NCI-H1105 treated with DMSO at 0.1 percent for 48 hours (cell line): ENCODE measurements around the gene SLC25A19.

ENCODE experiments used
- DNase-seq: peaks from one replicate; lab custom pipeline; 2025; lab: John Stamatoyannopoulos, UW

Gene SLC25A19

DNA sequence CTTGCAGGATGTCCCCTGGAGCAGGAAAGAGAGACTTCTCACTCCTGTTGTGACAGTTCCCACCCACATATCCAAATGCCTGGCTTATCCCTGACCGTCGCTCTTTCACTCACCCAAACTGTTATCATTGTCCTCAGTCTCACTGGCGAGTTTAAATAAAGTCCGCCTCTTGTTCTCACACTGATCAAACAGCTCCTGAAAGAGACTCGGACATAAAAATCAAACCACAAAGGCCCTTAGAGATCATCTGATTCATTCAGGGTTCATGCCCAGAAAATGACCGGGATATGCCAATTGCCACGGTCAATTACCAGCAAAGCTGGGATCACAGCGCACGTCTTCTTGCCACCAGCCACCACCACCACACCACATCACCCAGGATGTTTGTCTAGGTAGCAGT is 47.7 kb downstream of the SLC25A19 start:
- DNase-seq = no peak

DNA sequence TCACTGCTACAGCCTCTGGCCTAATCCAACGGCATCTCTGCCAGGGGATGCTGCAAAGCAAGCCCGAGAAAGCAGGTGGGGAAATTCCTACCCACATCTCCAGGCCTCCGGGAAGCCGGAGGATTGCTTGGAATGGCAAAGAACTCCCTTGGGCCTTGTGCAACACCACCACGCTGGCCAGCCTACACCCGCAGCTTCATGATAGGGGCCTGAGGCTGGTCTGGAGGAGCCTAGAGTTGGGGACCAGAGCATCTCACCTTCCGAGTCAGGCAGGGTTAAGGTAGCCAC is 48.1 kb downstream of the SLC25A19 start:
- no peak for DNase-seq

DNA sequence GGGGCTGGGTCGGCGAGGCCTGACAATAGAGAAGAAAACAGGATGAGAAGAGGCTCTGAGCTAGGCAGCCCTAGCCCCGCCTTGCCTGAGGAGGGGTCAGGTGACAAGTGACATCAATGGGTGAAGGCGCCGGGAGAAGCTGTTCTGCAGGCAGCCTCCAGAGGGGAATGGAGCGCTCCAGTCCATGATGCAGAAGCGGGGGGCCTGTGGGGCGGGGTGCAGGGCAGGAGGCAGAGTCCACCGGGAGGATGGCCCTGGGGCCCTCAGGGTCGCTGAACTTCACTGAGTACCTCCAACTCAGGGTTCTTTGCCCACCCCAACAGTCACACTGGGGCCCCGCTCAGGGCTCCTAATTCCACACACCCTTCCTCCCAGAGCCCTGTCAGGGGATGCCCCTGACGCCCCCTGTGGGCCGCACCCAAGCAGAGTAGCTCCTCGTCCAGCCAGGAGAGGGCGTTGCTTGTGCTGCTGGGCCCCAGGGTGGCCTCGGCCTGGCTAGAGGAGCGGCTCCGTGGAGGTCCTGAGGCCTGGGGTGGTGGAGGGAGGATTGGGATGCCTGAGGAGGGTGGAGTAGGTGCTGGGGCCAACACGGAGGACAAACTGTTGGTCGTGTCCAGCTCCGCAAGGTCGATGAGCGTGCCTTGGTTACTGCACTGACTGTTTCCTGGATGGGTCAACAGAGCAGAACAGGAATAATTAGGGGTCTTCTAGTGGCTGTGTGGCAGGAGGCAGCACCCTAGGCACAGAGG is 48.7 kb downstream of the SLC25A19 start:
- DNase-seq = peak; percentile 89

DNA sequence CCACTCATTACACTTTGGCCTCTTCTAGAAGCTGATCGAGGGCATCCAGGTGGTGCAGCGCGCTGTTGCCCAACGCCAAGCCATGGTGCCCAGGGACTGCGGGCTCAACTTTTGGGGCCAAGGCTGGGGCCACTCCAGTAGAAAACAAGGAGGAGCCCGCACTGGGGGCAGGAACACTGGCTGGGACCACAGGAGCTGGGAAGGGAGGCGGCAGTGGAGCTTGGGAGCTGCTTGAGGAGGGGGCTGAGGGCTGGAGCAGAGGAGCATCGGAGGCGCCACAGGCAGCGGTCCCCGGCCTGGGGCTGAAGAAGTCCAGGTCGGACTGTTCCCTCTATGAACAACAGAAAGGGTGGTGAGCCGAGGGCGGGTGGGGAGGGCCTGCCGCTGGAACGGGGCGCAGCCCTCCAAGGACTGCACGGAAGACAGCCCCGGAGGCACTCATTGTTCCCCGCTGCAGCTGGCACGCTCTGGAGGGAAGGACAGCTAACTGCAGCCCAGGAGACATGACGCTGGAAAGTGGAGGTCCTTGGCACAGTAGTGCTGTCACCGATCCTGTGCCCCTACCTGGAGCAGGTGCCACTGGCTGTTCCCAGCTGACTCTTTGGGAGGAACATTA is 49.3 kb downstream of the SLC25A19 start:
- DNase-seq = no peak

DNA sequence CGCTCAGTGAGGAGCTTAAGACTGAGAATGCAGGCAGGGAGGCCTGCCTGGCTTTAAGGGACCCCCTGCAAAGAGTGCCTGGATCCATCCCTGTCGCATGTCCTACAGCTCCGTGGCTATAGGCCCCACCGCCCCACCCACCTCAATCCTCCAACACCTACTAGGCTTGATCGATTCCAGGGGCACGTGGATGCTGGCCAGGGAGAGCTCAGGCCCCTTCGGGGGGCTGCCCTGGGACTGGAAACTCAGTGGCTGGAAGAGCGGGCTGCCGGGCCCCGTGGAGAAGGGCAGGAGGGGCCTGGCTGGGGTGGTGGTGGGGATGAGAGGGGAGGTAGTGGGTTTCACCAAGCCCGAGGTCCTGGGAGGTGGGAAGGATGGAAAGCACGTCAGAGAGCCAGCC is 50.0 kb downstream of the SLC25A19 start:
- DNase-seq = no peak

- DNase-seq = peak; percentile 45
Observed at GRCh38 chr17:75238684-75239191, 50.5 kb downstream of the SLC25A19 start.

DNA sequence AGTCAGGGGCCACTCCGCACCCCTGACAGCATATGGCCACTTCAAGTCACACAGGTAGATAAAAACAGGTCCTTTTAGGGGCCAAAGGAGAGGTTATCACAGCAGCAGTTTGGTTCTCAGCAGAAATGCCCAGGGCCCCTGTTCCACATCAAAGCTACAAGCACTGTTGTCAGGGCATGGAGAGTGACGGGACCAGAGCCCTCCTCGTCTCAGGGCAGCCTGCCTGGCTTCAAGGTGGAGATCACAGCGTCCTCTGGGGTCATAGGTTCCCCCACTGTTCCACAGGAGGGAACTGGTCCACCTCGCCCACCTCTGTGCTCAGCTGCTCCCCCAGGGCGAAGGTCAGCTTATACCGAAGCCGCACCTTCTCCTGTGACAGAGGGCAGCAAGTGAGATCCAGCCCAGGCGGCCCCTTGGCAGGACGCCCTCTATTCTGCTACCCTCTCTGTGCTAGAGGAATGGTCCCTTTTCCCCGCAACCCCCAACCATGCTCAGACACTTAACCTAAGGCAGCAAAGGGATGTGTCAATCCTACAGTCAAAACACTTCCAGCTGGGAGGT is 51.1 kb downstream of the SLC25A19 start:
- no peak for DNase-seq

GRCh38 chr17:75237100-75238014 is 51.9 kb downstream of the SLC25A19 start:
- DNase-seq = no peak

GRCh38 chr17:75232786-75233185 is 56.4 kb downstream of the SLC25A19 start:
- DNase-seq = no peak

GRCh38 chr17:75231741-75232464 is 57.3 kb downstream of the SLC25A19 start:
- DNase-seq = no peak

DNA sequence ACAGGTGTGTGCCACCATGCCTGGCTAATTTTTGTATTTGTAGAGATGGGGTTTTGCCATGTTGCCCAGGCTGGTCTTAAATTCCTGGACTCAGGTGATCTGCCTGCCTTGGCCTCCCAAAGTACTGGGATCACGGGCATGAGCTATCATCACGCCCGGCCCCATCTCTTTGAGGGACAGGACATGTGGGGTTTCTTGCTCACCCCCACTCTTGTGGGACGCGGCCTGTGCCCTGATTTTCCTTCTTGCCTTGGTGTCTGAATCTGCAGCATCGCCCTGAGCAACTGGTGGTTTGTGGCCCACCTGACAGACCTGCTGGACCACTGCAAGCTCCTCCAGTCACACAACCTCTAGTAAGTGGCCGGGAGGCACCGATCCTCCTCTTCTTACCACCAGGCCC is 58.2 kb downstream of the SLC25A19 start:
- no peak for DNase-seq

DNA sequence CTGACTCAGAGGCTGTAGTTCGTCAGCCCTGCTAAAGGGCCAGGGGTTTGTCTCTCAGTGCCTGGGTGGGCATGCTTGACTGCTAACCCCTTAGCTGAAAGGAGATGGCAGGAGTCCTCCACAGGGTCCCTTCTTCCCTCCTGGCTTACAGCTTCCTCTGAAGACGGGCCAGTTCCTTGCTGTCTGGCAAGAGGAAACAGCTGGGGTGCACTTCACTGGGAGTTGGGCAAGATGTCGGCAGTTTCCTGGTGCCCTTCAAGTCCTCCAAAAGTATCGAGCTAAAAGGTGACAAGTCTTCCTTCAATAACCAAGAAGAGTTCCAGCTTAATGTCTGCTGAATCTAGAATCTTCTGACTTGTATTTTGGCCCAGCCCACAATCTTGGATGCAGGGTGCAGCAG is 60.4 kb downstream of the SLC25A19 start:
- no peak for DNase-seq

GRCh38 chr17:75228305-75228704 is 60.9 kb downstream of the SLC25A19 start:
- no peak for DNase-seq

GRCh38 chr17:75227729-75228128 is 61.5 kb downstream of the SLC25A19 start:
- no peak for DNase-seq

DNA sequence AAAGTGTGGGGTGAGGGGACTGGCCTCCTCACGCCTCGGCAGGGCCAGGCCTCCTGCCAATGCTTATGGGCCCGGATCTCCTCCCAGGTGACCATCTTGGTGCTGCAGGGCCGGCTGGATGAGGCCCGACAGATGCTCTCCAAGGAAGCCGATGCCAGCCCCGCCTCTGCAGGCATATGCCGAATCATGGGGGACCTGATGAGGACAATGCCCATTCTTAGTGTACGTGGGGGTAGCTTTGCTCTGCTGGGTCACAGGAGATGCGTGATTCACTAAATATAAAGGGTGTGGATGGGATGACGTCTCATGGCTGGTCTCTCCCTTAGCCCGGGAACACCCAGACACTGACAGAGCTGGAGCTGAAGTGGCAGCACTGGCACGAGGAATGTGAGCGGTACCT is 64.2 kb downstream of the SLC25A19 start:
- no peak for DNase-seq
